Measurements from ENCODE around the gene PGAM4.
A peak's percentile ranks its signal among the peaks of the same experiment; 100 is the strongest.
"Not testable (repeated sequence)": the region's sequence is repeated elsewhere in the genome, so short reads cannot be mapped to it uniquely, and the experiment has no call there.

Gene PGAM4

GRCh38 chrX:77969538-77969937 lies at the start of gene PGAM4:
Gene PGAM4 (minus strand): TSS chrX:77969638. CDS start chrX:77969638, 0 bp downstream.
- DNase-seq (ENCODE audit: low read depth, low spot score), result no peak

GRCh38 chrX:78011846-78012245 lies 42.4 kb upstream of the PGAM4 start:
- DNase-seq (ENCODE audit: low read depth, low spot score), result no peak

GRCh38 chrX:77979870-77980269 lies 10.4 kb upstream of the PGAM4 start:
- no peak for DNase-seq (ENCODE audit: low read depth, low spot score)

DNA sequence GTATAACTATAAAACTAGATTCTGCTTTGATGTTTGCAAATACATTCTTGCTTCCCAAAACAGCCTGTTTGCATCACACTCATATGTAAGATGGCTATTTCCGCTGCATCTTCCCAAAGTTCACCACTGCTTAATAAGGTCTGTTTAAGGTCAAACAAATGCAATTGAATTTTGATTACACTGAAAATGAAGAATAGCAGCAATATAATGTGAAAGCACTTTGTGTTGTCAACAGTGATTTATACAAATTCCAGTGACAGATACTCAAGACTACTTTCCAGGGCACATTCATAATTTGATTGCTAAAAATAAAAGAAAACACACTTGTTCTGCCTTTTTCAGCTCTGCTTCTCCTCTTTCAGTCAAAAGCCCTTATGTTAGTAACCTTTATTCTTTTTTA lies 8.1 kb upstream of the PGAM4 start:
- no peak for DNase-seq (ENCODE audit: low read depth, low spot score)

DNA sequence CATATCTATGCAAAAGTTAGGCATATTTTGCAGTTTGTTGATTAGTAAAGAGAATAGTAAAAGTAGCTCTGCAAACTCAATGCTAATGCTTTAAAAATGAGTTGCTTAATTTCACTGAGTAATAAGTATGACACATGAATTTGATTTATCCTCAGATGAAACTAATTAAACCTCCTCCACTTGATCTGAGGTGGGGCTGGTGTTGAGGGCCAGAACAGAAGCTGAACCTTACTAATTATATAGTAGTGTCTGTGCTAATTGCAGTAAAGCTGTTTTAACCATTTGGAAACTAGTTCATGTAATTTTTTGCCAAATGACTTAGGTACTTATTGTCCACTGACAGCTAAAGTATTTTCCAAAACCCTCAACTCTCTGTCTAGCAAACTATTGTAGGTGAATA lies 7.7 kb upstream of the PGAM4 start:
- DNase-seq (ENCODE audit: low read depth, low spot score), result no peak

DNA sequence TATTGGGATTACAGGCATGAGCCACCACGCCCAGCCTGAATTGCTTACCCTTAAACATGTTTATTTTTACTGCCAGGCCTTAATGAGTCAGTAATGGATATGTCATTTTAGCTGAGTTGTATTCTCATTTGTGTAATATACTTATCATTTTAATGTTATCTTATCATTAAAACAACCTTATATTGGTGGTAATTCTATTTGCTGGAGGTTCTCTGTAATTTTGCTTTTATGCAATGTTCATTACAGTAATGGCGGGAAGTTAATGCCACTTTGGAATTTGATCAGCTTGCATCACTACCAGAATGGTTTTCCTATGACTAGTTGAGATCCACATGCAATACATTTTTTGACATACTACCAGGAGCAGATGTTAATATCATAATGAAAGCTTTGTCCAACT lies 6.3 kb upstream of the PGAM4 start:
- DNase-seq (ENCODE audit: low read depth, low spot score), result no peak

- DNase-seq (ENCODE audit: low read depth, low spot score), result no peak
These were observed 1.8 kb downstream of the PGAM4 start for GRCh38 chrX:77967631-77968030.

- no peak for DNase-seq (ENCODE audit: low read depth, low spot score)
These were observed 3.1 kb downstream of the PGAM4 start for GRCh38 chrX:77966361-77966760.

- no peak for DNase-seq (ENCODE audit: low read depth, low spot score)
These were observed 7.2 kb downstream of the PGAM4 start for GRCh38 chrX:77962068-77962902.

- DNase-seq (ENCODE audit: low read depth, low spot score), result no peak
These were observed 8.4 kb downstream of the PGAM4 start for GRCh38 chrX:77961063-77961462.

DNA sequence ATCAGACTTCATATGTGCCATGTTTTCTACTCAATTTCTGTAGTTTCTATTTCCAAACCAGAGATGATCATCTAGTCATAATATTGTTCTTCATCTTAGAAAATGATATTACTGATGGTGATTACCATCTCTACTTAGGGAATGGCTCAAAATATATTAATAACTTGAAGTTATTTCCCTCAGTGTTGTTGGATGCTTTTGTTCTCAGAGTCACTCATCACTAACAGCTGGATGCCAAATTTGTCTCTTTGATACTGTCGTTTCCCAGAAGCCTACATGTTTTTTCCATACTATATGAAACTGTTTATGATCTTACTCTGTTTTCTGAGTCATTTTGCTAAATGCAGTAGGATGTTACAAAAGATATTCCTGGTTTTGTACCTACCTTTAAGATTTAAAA lies 8.9 kb downstream of the PGAM4 start:
- DNase-seq (ENCODE audit: low read depth, low spot score), result no peak

DNA sequence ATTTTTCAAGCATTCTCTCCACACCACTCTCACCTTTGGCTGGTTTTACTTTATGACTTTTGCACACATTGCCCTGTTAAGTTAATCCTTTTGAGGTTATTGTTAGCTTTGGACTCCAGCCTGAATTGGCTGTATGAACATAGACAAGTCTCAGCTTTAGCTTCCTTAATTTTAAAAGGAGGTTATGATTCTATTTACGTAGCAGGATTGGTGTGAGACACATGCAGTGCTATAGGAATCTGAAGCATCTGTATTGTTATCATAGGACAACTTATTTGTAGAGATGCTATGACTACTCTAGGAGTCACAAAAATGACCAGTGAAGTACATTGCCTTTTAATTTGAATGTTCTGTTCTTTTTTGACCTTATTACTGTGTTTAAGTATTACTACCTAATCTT lies 15.7 kb downstream of the PGAM4 start:
- no peak for DNase-seq (ENCODE audit: low read depth, low spot score)

DNA sequence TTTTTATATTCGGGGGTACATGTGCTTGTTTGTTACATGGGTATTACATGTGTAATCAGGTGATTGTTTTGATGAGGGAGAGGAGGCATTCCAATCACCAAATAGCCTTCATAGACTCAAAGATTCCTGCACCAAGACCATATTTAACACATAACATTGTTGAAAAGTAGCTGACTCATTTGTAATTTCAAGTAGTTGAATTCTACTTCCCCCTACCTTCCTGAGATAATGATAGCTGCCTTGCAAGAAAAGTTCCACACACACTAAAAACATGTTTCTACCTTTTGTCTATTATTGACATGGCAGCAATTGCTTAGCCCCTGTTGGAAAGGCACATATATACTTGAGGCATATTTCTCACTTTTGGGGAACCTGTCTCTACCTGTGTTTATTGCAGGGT lies 16.1 kb downstream of the PGAM4 start:
- no peak for DNase-seq (ENCODE audit: low read depth, low spot score)

DNA sequence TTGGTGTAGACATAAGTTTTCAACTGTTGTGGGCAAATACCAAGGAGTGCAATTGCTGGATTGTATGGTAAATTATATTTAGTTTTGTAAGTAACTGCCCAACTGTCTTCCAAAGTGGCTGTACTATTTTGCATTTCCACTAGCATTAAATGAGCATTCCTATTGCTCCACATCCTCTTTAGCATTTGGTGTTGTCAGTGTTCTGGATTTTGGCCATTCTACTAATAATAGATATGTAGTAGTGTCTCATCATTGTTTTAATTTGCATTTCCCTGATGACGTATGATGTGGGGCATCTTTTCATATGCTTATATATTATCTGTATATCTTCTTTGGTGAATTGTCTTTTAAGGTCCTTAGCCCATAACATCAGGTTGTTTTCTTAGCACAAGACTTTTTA lies 17.3 kb downstream of the PGAM4 start:
- no peak for DNase-seq (ENCODE audit: low read depth, low spot score)

- peak; percentile 4 for DNase-seq (ENCODE audit: low read depth, low spot score)
These were observed 19.6 kb downstream of the PGAM4 start for GRCh38 chrX:77949840-77950239.

GRCh38 chrX:77946571-77946970 lies 22.9 kb downstream of the PGAM4 start:
- DNase-seq (ENCODE audit: low read depth, low spot score), result no peak

GRCh38 chrX:77945910-77946545 lies 23.4 kb downstream of the PGAM4 start:
- DNase-seq (ENCODE audit: low read depth, low spot score), result no peak

GRCh38 chrX:77945031-77945430 lies 24.4 kb downstream of the PGAM4 start:
- DNase-seq (ENCODE audit: low read depth, low spot score), result not testable (repeated sequence)

DNA sequence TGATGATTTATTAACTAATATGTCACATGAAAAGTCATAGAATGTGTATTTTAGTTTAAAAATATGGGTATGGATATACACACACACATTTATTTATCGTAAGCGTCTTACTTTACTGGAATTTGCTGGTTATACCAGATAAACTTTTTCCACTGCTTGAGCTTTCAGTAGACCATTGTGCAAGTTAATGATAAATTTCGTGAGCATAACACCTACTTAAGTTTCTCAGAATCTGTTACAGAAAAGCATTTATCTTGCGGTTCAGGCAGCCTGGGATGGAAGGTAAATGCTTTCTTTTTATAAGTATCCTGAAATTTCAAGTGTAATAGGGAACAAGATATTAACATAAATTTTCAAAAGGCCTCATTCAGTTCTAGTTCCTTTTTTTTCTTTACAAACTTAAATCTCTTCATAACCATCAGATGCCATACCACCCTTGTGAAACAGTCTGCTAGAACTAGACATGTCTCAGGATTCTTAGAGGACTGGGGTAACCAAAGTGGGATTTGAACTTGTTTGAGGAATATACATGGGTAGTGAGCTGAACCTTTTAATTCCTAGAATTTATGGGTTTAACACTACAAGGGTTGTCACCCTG lies 31.3 kb downstream of the PGAM4 start:
- no peak for DNase-seq (ENCODE audit: low read depth, low spot score)

DNA sequence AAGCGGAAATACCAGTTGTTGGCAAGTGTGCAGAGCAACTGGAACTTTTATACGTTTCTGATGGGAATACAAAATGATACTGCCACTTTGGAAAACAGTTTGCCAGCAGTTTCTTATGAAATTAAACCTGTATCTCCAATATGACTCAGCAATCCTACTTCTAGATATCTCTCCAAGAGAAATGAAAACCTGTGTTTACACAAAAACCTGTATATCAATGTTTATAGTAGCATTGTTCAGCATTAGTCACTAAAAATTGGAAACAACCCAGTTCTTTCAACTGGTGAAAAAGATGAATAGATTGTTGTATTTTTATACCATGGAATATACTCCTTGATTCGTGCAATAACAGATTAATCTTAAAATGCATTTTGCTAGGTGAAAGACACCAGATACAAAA lies 32.1 kb downstream of the PGAM4 start:
- no peak for DNase-seq (ENCODE audit: low read depth, low spot score)

DNA sequence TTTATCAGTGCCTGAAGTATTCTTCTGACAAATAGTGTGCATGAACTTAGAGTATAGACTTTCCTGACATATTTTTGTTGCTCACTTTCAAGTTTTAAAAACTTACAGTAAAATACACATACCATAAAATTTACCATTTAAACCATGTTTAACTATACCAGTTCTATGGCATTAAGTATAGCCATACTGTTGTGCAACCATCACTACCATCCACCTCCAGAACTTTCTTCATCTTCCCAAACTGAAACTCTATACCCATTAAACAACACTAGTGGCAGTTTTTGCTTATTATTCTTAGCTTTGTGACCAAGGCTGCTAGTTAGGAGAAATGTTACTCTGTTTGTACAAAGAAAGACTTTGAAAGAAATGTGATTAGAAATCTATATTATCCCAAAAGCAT lies 33.1 kb downstream of the PGAM4 start:
- DNase-seq (ENCODE audit: low read depth, low spot score), result no peak

GRCh38 chrX:77935886-77936285 lies 33.6 kb downstream of the PGAM4 start:
- no peak for DNase-seq (ENCODE audit: low read depth, low spot score)

GRCh38 chrX:77930581-77930980 lies 38.9 kb downstream of the PGAM4 start:
- no peak for DNase-seq (ENCODE audit: low read depth, low spot score)
